Middle frontal gyrus (tissue), 1 donor: ENCODE results near the gene CRISPLD2.
"Not testable (repeated sequence)": the region's sequence is repeated elsewhere in the genome, so short reads cannot be mapped to it uniquely, and the experiment has no call there.

ENCODE experiments used
- DNase-seq: peaks from one replicate; pipeline ENCODE4 v3.0.0-alpha.2; 2015; ENCODE audit warnings: low spot score; ENCODE audit errors: extremely low spot score

The CRISPLD2 gene

DNA sequence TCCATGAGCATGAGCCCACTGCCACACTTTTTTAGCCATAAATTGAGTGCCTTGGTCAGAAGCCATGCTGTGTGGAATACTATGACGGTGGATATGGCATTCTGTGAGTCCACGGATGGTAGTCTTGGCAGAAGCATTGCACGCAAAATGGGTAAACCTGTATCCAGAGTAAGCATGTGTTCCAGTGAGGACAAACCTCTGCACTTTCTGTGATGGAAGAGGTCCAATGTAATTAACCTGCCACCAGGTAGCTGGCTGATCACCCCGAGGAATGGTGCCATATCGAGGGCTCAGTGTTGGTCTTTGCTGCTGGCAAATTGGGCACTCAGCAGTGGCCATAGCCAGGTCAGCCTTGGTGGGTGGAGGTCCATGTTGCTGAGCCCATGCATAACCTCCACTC, 37.0 kb downstream of the CRISPLD2 start:
- not testable (repeated sequence) for DNase-seq

DNA sequence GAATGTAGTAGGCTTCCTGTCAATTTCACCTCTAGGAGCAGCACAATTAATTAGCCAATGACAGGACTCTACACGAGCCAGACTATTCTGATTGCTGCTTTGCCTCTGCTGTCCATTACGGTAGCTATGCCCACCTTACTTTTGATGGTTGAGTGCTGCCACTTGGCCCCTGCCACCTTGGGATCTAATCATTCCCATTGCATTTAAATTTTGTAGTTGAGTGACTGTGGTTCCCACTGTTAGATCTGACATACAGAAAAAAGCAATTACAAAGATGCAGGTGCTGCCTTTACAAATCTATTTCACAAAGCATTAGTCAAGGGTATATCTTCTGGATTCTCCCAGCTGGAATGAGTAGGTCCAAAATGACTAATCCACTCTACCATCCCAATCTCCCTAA, 39.9 kb downstream of the CRISPLD2 start:
- DNase-seq, result no peak

DNA sequence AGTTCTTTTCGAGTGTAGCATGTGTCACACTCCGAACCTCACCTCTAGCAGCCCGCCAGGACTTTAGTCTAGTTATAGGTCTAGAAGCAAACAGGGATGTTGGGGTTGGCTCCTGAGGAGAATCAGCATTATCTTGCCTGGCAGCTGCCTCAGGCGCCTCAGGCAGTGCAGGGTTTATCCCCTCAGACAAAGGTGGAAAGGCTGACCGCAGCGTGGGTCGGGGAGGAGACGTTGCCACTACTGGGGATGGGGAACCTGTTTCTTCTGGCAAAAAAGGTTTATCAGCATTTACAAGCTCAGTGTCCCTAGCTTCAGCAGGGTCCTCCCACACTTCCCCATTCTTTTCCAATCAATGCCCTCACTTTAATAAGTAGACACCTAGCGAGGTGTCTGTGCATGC, 40.6 kb downstream of the CRISPLD2 start:
- no peak for DNase-seq

DNA sequence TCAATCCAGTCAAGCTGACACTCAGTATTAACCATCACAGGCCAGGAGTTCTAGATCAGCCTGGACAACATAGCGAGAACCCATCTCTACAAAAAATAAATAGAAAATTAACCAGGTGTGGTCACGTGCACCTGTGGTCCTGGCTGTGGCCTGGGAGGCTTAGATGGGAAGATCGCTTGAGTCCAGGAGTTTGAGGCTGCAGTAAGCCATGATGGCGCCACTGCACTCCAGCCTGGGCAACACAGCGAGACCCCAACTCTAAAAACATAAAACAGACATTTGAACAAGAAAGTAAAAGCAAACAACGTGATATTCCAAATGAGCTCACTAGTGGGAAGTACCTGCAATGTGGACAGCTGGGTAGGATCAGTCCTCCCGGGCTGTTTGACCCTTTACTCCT, 41.9 kb downstream of the CRISPLD2 start:
- no peak for DNase-seq

DNA sequence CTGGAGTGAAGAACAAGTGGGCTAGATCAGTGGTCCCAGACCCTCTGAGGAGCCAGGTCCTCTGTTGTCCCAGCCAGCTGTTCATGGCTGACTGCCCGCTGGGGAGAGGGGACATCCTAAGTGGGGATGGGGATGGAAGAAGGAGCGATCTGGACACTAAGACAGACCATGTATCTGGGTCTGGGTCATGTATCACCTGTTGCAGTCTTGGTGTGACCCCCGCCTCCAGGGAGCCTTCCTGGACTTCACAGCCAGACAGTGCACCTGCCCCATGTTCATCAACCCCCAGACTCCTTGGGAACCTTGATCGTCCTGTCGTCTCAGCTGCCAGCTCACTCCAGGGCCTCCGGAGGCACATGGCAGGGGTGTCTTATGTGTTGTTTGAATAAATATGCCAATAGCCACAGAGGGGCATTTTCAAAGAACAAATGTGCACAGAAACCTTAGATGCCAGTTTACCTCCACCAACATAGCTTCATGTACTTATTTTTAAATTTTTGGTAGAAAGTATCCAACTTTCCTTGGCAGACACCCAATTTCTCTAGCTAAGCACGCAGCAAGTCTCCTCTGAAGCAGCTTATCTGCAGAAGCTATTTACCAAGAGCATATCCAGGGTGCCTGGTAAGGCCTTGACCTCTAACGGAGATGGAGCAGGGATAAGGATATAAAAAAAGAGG, 43.2 kb downstream of the CRISPLD2 start:
- no peak for DNase-seq

DNA sequence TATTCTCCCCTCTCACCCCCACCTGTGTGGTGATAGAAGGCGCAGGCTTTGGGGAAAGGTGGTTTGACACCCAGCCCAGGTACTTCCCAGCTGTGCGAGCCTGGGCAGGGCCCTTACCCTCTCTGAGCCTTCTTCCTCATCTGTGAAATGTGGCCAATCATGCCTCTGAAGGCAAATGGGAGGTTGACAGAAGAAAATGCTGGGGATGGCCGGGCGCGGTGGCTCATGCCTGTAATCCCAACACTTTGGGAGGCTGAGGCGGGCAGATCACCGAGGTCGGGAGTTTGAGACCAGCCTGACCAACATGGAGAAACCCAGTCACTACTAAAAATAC, 43.7 kb downstream of the CRISPLD2 start:
- no peak for DNase-seq

DNA sequence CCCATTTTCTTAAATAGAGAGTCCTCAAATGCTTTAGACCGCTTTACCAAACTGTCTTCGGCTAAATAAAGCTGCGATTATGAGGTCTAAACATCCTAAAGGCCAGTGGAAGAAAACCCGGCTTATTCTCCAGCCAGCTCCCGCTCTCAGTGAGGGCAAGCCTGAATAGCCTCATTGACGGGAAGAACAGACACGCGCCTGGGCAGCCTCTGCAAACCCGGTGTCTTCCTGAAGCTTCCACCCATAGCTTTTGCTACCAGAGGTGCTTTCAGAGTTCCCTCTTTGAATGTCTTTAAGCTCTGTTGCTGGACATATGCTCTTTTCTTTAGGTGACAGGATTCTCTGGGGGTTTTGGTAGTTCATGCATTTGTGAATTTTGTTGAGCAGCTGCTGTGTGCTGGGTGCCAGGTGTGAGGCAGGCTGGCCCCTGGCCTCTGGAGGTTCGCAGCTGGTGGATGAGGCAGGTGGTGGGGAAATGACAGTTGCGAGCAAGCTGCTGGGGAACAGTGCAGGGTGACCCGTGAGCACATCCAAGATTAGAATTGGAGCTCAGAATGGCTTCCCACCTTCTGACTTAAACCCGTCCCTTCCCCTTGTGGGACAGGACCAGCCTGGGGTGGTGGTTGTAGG, 44.7 kb downstream of the CRISPLD2 start:
- DNase-seq, result no peak

DNA sequence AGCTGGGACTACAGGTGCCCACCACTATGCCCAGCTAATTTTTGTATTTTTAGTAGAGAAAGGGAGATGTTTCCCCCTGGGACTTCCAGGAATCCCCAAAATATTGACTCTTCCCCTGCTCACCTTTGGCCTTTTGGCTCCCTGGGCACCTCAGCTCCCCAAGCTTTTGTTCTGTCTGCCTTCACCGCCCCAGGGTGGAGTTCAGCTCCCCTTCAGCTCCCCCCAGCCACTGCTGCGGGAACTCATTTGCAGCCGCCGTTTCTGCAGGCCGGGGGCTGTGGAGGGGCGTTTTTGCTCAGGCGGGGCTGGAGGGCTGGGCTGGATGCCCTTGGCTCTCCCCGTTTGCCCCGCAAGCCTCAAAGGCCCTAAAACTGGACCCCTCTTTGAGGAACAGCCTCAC, 47.9 kb downstream of the CRISPLD2 start:
- no peak for DNase-seq

DNA sequence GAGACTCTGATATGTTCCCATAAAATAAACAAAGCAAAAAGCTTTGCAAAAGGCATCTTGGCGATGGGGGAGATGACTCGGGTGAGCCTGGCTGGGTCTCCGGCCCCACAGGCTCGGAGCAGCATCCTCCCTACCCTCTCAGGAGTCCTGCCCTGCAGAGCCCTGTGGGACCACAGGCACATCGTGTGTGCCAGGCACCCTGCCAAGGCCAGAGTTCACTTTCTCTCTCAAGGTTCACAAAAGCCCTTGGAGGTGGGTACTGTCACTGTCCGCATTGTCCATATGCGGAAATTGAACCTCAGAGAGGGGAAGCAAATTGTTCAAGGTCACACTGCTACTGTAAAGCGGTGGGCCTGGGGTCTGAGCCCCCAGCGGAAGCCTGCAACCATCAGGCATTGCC, 48.5 kb downstream of the CRISPLD2 start:
- DNase-seq, result no peak

DNA sequence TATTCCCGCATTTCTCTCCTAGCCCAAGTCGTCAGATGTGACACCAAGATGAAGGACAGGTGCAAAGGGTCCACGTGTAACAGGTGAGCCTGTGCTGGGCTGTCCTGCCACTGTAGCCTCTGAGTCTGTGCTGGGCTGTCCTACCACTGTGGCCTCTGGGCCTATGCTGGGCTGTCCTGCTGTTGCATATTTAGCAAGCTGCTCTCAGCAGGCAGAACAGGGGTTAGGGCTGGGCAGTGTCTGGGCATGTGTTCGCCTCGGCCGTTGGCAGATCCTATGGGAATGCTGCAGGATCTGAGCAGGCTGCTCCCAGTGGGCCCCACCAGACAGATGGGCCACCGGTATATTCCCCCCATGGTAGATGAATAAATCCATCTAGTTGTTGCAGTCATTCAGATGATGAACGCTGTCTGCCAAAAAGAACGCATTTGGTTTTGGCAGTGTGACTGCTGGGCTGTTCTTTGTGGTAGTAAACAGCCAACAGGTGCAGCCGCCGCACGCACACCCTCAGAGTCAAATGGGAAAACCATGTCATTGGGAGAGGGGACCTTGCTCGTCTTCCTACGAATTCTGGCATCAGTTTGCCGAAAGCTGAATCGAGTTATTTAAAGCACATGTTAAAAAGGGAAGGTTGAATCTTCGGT, 49.2 kb downstream of the CRISPLD2 start:
- no peak for DNase-seq

DNA sequence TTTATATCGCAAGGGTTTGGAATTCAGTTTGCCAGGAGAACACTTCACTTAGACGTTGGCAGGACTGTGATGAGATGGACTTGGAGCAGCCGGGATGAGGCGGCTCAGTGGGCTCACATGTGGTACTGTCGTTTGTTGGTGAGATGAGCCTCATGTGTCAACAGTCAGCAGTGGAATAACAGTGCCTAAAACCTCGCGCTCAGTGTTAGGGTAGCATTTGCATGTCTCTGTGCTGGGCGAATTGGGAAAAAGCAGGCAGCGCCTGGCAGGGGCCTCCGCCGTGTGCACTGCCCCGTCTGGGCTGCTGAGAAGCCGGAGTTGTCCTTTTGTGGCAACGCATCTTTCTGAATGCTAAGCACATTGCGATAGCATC, 49.7 kb downstream of the CRISPLD2 start:
- no peak for DNase-seq

DNA sequence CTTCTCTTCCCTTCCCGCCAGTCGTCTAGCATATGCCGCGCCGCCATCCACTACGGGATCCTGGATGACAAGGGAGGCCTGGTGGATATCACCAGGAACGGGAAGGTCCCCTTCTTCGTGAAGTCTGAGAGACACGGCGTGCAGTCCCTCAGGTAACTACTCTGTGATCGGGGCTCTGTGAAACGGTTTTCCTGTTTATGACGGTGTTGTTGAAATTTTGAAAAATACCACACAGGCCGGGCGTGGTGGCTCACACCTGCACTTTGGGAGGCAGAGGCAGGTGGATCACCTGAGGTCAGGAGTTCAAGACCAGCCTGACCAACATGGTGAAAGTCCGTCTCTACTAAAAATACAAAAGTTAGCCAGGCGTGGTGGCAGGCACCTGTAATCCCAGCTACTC, 53.2 kb downstream of the CRISPLD2 start:
- not testable (repeated sequence) for DNase-seq

DNA sequence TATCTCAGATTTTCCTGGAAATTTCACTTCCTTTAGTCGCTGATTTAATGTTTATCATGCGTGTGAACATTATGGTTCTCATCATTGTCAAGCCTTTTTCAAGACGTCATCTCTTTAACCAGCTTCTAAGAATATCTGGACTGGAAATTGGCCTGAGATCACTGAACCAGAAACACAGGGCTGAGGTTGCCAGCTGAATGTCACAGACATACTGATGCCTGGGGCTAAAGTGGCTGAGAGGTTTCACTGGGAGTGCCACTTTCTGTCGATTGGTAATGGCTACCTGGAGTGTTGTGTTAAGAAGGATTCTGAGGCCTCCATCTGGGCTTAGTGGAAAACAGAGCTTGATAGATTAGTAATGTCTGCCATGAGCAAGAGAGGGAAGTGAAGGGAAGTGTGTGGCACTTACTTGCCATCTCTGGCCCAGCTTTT, 54.2 kb downstream of the CRISPLD2 start:
- no peak for DNase-seq

DNA sequence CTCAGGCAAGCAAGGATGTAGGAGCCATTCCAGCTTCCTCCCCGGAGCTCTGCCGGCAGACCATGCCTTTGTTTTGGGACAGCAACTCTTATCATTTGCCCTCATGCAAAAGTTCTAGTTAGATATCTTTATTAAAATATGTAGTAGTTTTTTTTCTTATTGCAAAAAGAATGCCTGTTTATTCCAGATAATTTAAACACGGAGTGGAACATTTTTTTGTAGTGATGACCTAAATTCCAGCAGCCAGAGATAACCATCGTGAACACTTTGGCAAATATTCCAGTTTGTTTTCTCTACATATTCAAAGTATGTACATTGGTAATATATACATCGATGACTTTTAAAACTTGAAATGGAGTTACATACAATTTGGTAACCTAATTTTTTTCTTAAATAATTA, 54.8 kb downstream of the CRISPLD2 start:
- no peak for DNase-seq

DNA sequence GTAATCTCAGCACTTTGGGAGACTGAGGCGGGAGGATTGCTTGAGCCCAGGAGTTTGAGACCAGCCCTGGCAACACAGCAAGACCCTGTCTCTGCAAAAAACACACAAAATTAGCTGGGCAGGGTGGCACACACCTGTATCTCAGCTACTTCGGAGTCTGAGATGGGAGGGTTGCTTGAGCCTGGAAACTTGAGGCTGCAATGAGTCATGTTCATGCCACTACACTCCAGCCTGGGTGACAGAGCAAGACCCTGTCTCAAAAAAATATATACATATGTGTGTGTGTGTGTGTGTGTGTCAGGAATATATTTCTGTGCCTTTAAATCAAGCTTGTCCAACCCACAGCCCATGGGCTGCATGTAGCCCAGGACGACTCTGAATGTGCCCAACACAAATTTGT, 55.2 kb downstream of the CRISPLD2 start:
- DNase-seq, result no peak

DNA sequence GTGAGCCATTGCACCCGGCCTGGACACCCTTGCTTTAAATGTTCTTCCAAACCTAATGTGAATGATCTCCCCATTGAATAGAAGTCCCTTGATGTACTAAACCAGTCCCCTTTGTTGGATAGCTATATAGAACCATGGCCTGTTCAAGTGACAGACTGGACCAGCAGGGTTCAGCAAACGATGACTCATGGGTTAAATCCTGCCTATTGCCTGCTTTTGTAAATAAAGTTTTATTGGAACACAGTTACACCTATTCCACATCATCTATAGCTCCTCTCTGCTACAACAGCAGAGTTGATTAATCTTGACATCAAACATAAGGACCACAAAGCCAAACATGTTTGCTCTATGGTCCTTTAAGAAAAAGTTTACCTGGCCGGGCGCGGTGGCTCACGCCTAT, 56.1 kb downstream of the CRISPLD2 start:
- no peak for DNase-seq

DNA sequence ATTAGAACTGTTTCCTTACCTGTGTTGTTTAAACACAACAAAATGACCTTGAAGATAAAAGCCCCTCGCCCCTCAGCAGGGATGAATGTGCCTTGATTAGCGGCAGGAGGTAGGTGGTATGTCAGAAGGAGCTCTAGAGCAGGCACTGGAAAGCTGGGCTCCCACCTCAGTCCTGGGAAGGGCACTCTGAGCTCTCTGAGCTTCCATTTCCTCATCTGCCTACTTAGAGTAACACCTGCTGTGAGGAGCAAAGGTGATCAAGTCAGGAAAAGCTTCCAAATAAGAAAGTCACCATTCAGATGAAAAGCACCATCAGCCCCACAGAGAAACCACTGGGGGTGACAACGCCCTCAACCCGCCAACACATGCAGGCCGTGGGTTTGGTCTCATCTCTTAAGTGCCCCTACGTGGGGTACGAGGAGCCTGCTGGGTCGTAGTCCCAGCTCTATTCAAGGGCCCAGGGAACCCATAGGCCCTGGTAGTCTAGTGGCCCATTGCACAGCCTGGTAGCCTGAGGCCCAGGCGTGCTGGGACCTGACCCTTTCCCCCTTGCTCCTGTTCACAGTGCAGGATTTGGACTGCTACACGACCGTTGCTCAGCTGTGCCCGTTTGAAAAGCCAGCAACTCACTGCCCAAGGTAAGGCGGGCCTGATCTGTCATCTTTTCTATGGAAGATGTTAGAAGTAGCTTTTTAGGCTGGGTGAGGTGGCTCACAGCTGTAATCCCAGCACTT, 57.3 kb downstream of the CRISPLD2 start:
- no peak for DNase-seq

DNA sequence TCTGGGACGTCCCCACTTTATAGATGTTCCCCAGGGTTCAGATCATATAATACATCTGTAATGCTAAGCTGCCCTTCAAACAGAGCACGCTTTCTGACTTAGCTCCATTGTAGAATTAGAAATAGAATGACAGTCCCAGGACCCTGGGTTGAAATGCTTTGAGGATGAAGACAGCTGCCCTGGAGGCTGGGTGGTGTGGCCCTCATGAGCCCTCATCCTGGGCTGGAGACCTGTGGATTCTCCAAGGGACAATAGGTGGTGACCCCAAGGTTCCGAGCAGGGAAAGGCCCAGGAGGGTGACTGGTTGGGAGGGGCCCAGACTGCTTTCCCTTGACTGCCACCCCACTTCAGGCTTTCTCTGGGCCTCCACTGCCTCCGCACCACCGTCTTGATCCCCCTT, 59.0 kb downstream of the CRISPLD2 start:
- DNase-seq, result no peak

DNA sequence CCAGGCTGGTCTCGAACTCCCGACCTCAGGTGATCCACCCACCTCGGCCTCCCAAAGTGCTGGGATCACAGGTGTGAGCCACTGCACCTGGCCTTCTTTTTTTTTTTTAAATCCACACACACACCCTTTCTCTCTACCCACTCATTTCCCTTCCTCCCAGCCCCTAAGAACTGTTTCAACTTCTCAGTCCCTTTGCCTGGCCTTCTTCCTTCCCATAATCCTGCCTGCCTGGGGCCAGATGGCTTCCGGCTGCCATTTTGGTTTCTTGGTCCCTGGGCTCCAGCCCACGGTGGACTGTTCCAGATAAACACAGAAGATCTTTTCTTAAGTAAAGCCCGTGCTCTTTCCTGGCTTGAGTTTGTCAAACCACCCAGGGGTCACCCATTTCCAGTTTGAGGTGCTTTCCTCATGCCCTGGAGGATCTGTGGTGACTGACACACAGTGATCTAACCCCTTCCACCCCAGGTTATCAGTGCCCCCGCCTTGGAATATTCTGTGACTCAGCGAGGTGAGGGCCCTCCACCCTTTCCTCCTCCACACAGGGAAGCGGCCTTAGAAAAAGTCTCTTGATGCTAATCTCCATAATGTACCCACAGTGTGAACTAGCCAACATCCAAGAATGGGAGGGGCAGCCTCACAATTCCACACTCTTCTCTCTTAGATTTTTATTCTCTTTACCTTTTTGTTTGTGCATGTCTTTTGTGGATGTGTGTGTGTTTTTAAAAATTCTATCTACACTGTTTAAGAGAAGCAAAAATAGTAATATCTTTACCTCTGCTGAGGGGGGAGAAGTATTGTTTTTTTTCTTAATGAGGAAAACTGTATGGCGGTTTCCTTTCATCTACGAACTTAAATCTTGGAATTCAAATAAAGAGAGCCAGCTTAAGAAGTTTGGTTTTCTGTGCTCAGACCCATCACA, 60.0 kb downstream of the CRISPLD2 start:
- DNase-seq, result no peak

DNA sequence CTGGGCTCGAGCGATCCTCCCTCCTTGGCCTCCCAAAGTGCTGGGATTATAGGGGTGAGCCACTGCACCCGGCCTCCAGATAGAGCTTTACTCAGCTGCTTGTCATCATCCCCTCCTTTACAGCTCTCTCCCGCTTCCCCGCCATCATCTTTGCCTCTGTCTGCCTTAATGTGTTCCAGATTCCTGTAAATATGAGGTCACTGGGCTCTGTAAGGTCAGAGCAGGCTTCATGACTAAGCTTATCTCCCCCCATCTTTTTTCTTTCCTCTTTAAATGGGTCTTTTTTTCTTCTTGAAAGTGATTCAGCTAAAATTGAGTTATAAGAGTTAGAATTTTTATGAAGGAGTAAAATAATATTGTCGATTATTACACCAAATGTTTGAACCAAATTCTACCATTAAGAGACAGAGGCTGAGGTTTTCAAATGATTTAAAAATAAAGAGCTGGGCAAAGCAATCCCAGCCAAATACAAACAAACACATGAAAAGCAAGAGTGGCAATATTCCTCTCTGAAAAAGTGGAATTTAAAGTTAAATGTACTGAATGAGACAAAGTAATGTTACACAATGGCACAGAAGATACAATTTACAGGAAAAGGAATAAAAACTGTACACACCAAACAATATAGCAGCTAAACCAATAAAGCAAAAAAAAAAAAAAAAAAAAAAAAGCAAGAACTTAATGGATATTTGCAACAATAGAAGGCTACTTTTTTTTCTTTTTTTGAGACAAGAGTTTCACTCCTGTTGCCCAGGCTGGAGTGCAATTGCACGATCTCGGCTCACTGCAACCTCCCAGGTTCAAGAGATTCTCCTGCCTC, 62.1 kb downstream of the CRISPLD2 start:
- DNase-seq, result no peak
